ENCODE measurements around the gene CDK5. TPM values are rescaled to one million over a fixed set of nuclear protein-coding genes. Genes with fewer than 3 reads are reported as not detected.
A peak's percentile ranks its signal among the peaks of the same experiment; 100 is the strongest.

CDK5 gene
- total and polyA plus RNA-seq, 9 of the 15 experiments (the other 6 are each of a cell fraction or from before 2014, with no cell fraction given): 3.2 to 38.0 (median 27.5) TPM

GRCh38 chr7:151026771-151027727, 30.6 kb downstream of the CDK5 start (continued):
- TF ChIP-seq ZNF584 (CRISPR knock-in tag; IDR thresholded peaks at IDR 0.05; ENCODE audit: low read depth) (peak; percentile 92; the same call in 1 of the 2 replicates), KDM1A (IDR thresholded peaks at IDR 0.05) (peak; percentile 82 to 88), RNF219 (CRISPR knock-in tag; IDR thresholded peaks at IDR 0.05) (peak; percentile 78; the same call in 1 of the 2 replicates), ZNF644 (tag; IDR thresholded peaks at IDR 0.05; ENCODE audit: low read depth) (peak; percentile 97), RAD21 (CRISPR knock-in tag; conservative IDR thresholded peaks at IDR 0.05 in 1 of 2, IDR thresholded peaks at IDR 0.05 in 1 of 2) (peak; percentile 9 to 43; a peak in 3 of 4 replicates), ZBTB2 (IDR thresholded peaks at IDR 0.05) (peak; percentile 64), NFRKB (IDR thresholded peaks at IDR 0.05; ENCODE audit: low read depth) (peak; percentile 86), PKNOX1 (IDR thresholded peaks at IDR 0.05) (0 out of 2 replicates have a peak, but pooled peaks have one; percentile 4), DPF2 (IDR thresholded peaks at IDR 0.05) (peak; percentile 81), SMAD4 (CRISPR knock-in tag; conservative IDR thresholded peaks at IDR 0.05) (peak; percentile 98), ZNF445 (CRISPR knock-in tag; IDR thresholded peaks at IDR 0.05; ENCODE audit: low read depth) (peak; percentile 73; the same call in 1 of the 2 replicates), TFE3 (CRISPR knock-in tag; IDR thresholded peaks at IDR 0.05) (peak; percentile 72), ZNF592 (IDR thresholded peaks at IDR 0.05) (peak; percentile 100), PYGO2 (tag; IDR thresholded peaks at IDR 0.05) (peak; percentile 94)

Data from K562 (cell line).